ENCODE data around the gene CCT5. TPM values are rescaled to one million over a fixed set of nuclear protein-coding genes. Genes with fewer than 3 reads are reported as not detected.

The CCT5 gene
- total RNA-seq, 4 donors from 2014 or later = 61.9 to 113 (median 81.0) TPM

DNA sequence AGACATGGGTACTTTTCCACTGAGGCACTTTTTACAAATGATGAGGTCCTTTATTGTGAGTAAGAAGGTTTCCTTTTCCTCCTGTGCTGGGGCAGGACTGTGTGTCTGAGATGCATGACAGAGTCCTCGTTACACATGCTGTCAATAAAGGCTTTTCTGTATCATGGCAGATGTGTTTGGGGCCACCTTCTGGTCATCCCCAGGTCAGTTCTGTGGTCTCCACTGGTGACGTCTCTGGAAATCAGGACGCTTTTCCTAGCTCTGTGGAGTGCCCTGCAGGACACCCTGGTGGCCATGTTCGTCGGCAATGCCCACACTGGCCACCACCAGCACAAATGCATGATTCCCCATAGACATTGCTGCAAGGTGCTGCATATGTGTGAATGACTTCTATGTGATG lies 54.9 kb downstream of the CCT5 start:
- Histone ChIP-seq H3K27ac (peak overlapping the region in 3 of 4 donors; percentile 72 to 94 (median 89)), H3K27me3 (no peaks in the 10 kb centered on the region), H3K9me3 (no peaks in the 10 kb centered on the region), H3K36me3 (no peaks in the 10 kb centered on the region), H3K4me1 (peaks cover 0 to 23% (median 0%) of the 10 kb centered on the region in 4 donors), H3K4me3 (peak overlapping the region in 2 of 4 donors; percentile 5 to 66)
- no peak for DNase-seq
- TF ChIP-seq, protein P1, sequence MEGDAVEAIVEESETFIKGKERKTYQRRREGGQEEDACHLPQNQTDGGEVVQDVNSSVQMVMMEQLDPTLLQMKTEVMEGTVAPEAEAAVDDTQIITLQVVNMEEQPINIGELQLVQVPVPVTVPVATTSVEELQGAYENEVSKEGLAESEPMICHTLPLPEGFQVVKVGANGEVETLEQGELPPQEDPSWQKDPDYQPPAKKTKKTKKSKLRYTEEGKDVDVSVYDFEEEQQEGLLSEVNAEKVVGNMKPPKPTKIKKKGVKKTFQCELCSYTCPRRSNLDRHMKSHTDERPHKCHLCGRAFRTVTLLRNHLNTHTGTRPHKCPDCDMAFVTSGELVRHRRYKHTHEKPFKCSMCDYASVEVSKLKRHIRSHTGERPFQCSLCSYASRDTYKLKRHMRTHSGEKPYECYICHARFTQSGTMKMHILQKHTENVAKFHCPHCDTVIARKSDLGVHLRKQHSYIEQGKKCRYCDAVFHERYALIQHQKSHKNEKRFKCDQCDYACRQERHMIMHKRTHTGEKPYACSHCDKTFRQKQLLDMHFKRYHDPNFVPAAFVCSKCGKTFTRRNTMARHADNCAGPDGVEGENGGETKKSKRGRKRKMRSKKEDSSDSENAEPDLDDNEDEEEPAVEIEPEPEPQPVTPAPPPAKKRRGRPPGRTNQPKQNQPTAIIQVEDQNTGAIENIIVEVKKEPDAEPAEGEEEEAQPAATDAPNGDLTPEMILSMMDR (IDR thresholded peaks at IDR 0.05) = peak in 3 of 6 experiments; percentile 14 to 30 (median 29)
- TF ChIP-seq POLR2A (IDR thresholded peaks at IDR 0.05) = no peak

DNA sequence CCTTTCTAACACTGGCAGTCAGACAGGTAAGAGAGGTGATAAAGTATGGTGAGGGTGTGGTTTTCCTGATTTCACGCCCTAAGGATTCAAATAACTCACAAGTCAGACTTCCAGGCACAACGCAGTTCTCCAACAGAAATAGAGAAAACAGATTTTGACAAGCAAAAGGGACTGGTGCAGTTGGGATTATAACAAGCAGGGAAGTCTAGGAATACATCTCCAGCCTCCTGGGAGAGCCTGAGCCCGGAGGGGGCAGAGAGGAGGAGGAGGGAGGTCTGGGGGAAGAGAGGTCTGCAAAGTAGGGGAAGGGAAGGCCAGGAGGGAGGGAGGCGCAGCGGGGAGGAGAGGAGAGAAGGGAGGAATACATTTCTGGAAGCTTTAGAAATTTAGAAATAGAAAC lies 56.0 kb downstream of the CCT5 start:
- TF ChIP-seq POLR2A (IDR thresholded peaks at IDR 0.05) = peak; percentile 22 to 60
- TF ChIP-seq, protein P1 (IDR thresholded peaks at IDR 0.05) = no peak
- Histone ChIP-seq H3K36me3 (no peaks in the 10 kb centered on the region), H3K4me3 (peak overlapping the region in 2 of 4 donors; percentile 64 to 66), H3K27ac (peak overlapping the region in 3 of 4 donors; percentile 72 to 94 (median 89)), H3K9me3 (no peaks in the 10 kb centered on the region), H3K4me1 (peaks cover 0 to 23% (median 0%) of the 10 kb centered on the region in 4 donors), H3K27me3 (no peaks in the 10 kb centered on the region)
- DNase-seq = no peak

DNA sequence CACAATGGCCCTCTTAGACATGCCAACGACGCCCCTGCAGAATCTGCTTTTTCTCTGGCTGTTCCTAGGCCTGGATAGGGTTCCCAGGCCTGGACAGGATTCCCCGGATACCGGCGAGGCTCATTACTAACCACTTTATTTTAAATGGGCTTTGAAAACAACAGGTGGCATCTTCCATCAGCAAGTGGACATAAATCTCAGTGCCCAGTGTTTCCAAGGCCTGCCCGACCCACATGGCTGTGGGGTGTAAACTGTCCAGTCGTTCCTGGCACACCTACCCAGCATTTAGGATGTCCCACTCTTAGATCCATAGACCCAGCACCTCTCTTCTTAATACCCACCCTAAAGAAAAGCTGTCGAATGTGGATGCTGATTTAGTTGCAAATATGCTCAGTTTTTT lies 56.7 kb downstream of the CCT5 start:
- Histone ChIP-seq H3K4me1 (peaks cover 0 to 23% (median 0%) of the 10 kb centered on the region in 4 donors), H3K36me3 (no peaks in the 10 kb centered on the region), H3K9me3 (no peaks in the 10 kb centered on the region), H3K27me3 (no peaks in the 10 kb centered on the region), H3K27ac (peak overlapping the region in 3 of 4 donors; percentile 72 to 94 (median 89)), H3K4me3 (peak overlapping the region in 3 of 4 donors; percentile 51 to 66 (median 64))
- TF ChIP-seq, protein P1 (IDR thresholded peaks at IDR 0.05) = no peak
- TF ChIP-seq POLR2A (IDR thresholded peaks at IDR 0.05) = no peak
- no peak for DNase-seq

DNA sequence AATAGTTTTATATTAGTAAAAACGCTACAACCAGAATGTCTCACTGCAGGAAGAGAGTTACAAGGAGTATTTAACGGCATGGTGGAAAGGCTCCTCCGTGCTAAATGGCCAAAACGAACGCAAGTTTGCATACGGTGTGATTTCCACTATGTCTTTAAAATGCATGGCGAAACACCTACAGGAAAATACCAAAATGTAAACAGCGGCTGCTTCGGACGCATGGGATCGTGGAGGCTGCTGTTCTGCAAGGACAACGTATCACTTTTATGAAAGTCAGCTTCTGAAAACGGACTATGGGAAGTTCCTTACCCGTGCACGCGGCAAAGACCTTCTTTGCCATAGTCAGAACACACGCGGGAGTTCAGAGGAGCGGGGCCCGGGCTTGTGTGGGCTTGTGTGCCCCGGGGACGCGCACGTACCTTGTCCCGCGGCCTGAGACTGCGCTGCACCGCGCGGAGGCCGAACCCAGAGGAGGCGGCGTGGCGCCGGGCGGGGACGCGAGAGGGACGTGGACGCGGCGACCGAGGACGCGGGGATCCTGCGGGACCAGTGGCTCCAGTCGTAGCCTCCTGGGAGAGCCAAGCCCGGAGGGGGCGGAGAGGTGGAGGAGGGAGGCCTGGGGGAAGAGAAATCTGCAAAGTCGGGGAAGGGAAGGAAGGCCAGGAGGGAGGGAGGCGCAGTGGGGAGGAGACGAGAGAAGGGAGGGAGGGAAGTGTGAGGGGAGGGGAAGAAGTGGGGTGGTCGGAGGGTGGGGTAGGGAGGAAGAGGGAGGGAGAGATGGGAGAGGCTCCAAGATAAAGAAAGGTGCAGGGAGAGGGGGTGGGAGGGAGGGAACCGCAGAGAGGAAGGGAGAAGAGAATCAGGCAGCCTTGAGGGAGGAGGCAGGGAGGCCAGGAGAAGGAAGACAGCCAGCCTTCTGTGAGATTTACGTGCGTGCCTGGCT lies 57.4 kb downstream of the CCT5 start, which contains the start of gene CMBL:
CMBL (minus strand) TSS at position 697 of the 943 bp plus-strand sequence. CDS start 17,140 bp downstream, outside the sequence.
- peak in 2 of 3 donors; percentile 71 to 85 for DNase-seq
- Histone ChIP-seq H3K36me3 (no peaks in the 10 kb centered on the region), H3K27ac (peak within 1 kb of the TSS; percentile 34 to 94 (median 80)), H3K4me3 (peak within 1 kb of the TSS; percentile 48 to 66 (median 58)), H3K9me3 (no peaks in the 10 kb centered on the region), H3K27me3 (no peaks in the 10 kb centered on the region), H3K4me1 (peaks cover 0 to 19% (median 0%) of the 10 kb centered on the region in 4 donors)
- TF ChIP-seq, protein P1 (IDR thresholded peaks at IDR 0.05) = no peak
- TF ChIP-seq POLR2A (IDR thresholded peaks at IDR 0.05) = peak; percentile 74 to 81

DNA sequence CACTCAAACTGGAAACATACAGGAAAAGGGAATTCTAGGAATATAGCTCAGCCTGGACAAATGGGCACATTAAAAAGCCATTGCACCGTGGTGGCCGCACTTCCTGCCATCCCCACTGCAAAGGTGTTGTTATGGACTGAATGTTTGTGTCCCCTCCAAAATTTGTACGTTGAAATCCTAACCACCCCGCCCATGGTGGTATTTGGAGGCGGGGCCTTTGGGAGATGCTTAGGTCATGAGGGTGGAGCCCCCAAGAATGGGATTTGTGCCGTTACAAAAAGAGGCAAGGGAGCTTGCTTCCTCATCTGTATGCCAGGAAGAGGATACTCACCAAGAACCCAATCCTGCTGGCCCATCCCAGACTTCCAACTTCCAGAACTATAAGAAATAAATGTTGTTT lies 58.8 kb downstream of the CCT5 start:
- peak overlapping the region in 2 of 4 donors; percentile 70 to 89 for H3K27ac ChIP-seq
- no peak for DNase-seq
- no peak for TF ChIP-seq POLR2A (IDR thresholded peaks at IDR 0.05)
- TF ChIP-seq, protein P1 (IDR thresholded peaks at IDR 0.05) = no peak
- no peaks in the 10 kb centered on the region for H3K36me3 ChIP-seq
- H3K4me1 ChIP-seq = peaks cover 0 to 13% (median 0%) of the 10 kb centered on the region in 4 donors
- no peaks in the 10 kb centered on the region for H3K27me3 ChIP-seq
- no peak overlapping the region for H3K4me3 ChIP-seq
- H3K9me3 ChIP-seq = no peaks in the 10 kb centered on the region
